Left lung (tissue), 10 donors: ENCODE measurements around the gene CROCC2. TPM values are rescaled to one million over a fixed set of nuclear protein-coding genes. Genes with fewer than 3 reads are reported as not detected.
A peak's percentile ranks its signal among the peaks of the same experiment; 100 is the strongest.

Source experiments
- ATAC-seq: fragments of 200-7000 bp; cut with Tn5 transposase; one replicate; pipeline ENCODE4 v1.9.1; 2020; ENCODE audit warnings: moderate library complexity
- DNase-seq, 4 donors: peaks; one replicate each; pipeline ENCODE4 v3.0.0-alpha.2; 2013 to 2020
- H3K27ac ChIP-seq, 2 donors: fragments of 200-600 bp; sonication (generic) in 1 of 2; one replicate each; pipeline versions ENCODE4 v1.5.0 to v1.8.0; 2020 to 2021
- H3K27me3 ChIP-seq, 2 donors: fragments of 200-600 bp; sonication (generic) in 1 of 2; one replicate each; pipeline versions ENCODE4 v1.5.0 to v1.8.0; 2020 to 2021
- H3K36me3 ChIP-seq, 2 donors: fragments of 200-600 bp; sonication (generic) in 1 of 2; one replicate each; pipeline versions ENCODE4 v1.5.0 to v1.8.0; 2020 to 2021
- H3K4me1 ChIP-seq, 2 donors: fragments of 200-600 bp; one replicate each; pipeline ENCODE4 v1.8.0; 2021
- H3K4me3 ChIP-seq, 2 donors: fragments of 200-600 bp; sonication (generic) in 1 of 2; one replicate each; pipeline versions ENCODE4 v1.5.0 to v1.8.0; 2020 to 2021; ENCODE audit warnings: mild to moderate bottlenecking in 1 of 2
- H3K9me3 ChIP-seq, 2 donors: fragments of 200-600 bp; sonication (generic) in 1 of 2; one replicate each; pipeline versions ENCODE4 v1.5.0 to v1.8.0; 2020 to 2021
- CTCF ChIP-seq, 2 donors: fragments of 200-600 bp; sonication (generic) in 1 of 2; IDR thresholded peaks; one replicate each; pipeline versions ENCODE4 v1.5.0 to v1.8.0; 2021; ENCODE audit warnings: antibody characterized with exemption in 2 of 2
- intact Hi-C, 2 donors: fragments of 100-400 bp; cut with DNase I; formaldehyde crosslinking; loops; one replicate each; pipeline versions ENCODE4 v1.11.2 to v1.14.2; 2022
- polyA plus RNA-seq, 6 donors: library from polyadenylated mRNA; unstranded; fragments of 120-200 nt; gene quantifications; one replicate each; pipeline ENCODE4 v1.2.1, GENCODE V29; 2013; ENCODE audit not compliant: insufficient read length in 6 of 6
- total RNA-seq, 2 donors: library from RNA; stranded (reverse); fragmentation: NEBNext Ultra II Directional; extraction: Animal tissue kit (Norgen Biotek cat#: 25700); gene quantifications; one replicate each; pipeline ENCODE4 v1.2.1, GENCODE V29; 2021
- donor health status: DM: no; HTN: yes; CAD: no.
- donor health status: DM: no; HTN: no; CAD: no.

The CROCC2 gene
- total and polyA plus RNA-seq, 8 donors, result 0.32 to 4.4 (median 2.3) TPM

GRCh38 chr2:240921311-240921994, 15.3 kb downstream of the CROCC2 start:
- Histone ChIP-seq H3K9me3 (no peaks in the 10 kb centered on the region), H3K27ac (peak overlapping the region; percentile 33 to 63), H3K36me3 (no peaks in the 10 kb centered on the region), H3K27me3 (peaks cover 0 to 9% of the 10 kb centered on the region in 2 donors), H3K4me3 (no peak overlapping the region), H3K4me1 (peaks cover 0 to 10% of the 10 kb centered on the region in 2 donors)
- TF ChIP-seq CTCF (IDR thresholded peaks at IDR 0.05), result no peak
- peak in 3 of 4 donors; percentile 24 to 76 (median 71) for DNase-seq
- intact Hi-C loops, result no loop called here
- ATAC-seq, result peak; percentile 58

GRCh38 chr2:240921995-240922244, 15.8 kb downstream of the CROCC2 start:
- intact Hi-C loops, result no loop called here

GRCh38 chr2:240922245-240922981, 16.3 kb downstream of the CROCC2 start:
- no peaks in the 10 kb centered on the region for H3K9me3 ChIP-seq
- H3K4me3 ChIP-seq, result no peak overlapping the region
- intact Hi-C loops, result no loop called here
- DNase-seq, result peak in 2 of 4 donors; percentile 30 to 61
- no peaks in the 10 kb centered on the region for H3K36me3 ChIP-seq
- no peak for ATAC-seq
- TF ChIP-seq CTCF (IDR thresholded peaks at IDR 0.05), result no peak
- no peak overlapping the region for H3K27ac ChIP-seq
- peaks cover 0 to 3% of the 10 kb centered on the region in 2 donors for H3K4me1 ChIP-seq
- H3K27me3 ChIP-seq, result no peaks in the 10 kb centered on the region

More at GRCh38 chr2:240921995-240922244, 15.8 kb downstream of the CROCC2 start:
- DNase-seq (no peak), ATAC-seq (no peak)
- peaks cover 0 to 7% of the 10 kb centered on the region in 2 donors for H3K4me1 ChIP-seq
- no peak overlapping the region for H3K4me3 ChIP-seq
- peak overlapping the region in 1 of 2 donors; percentile 63 for H3K27ac ChIP-seq
- H3K9me3 ChIP-seq, result no peaks in the 10 kb centered on the region
- no peaks in the 10 kb centered on the region for H3K36me3 ChIP-seq
- TF ChIP-seq CTCF (IDR thresholded peaks at IDR 0.05), result no peak
- peaks cover 0 to 5% of the 10 kb centered on the region in 2 donors for H3K27me3 ChIP-seq

GRCh38 chr2:240922982-240923537, 16.9 kb downstream of the CROCC2 start:
- peaks cover 0 to 3% of the 10 kb centered on the region in 2 donors for H3K4me1 ChIP-seq
- DNase-seq (peak in 2 of 4 donors; percentile 31 to 32), ATAC-seq (no peak)
- no peak overlapping the region for H3K4me3 ChIP-seq
- H3K36me3 ChIP-seq, result no peaks in the 10 kb centered on the region
- H3K27ac ChIP-seq, result no peak overlapping the region
- no peaks in the 10 kb centered on the region for H3K9me3 ChIP-seq
- intact Hi-C loops, result no loop called here
- no peak for TF ChIP-seq CTCF (IDR thresholded peaks at IDR 0.05)
- H3K27me3 ChIP-seq, result no peaks in the 10 kb centered on the region

- no peak for TF ChIP-seq CTCF (IDR thresholded peaks at IDR 0.05)
- intact Hi-C loops, result no loop called here
- H3K27ac ChIP-seq, result no peak overlapping the region
- H3K4me3 ChIP-seq, result no peak overlapping the region
- H3K4me1 ChIP-seq, result peaks cover 0 to 3% of the 10 kb centered on the region in 2 donors
- no peaks in the 10 kb centered on the region for H3K27me3 ChIP-seq
- ATAC-seq (no peak), DNase-seq (peak in 2 of 4 donors; percentile 29 to 75)
- no peaks in the 10 kb centered on the region for H3K9me3 ChIP-seq
- no peaks in the 10 kb centered on the region for H3K36me3 ChIP-seq
Observed at GRCh38 chr2:240925191-240925567, 19.0 kb downstream of the CROCC2 start.
